ENCODE results near the gene MLH3. TPM values are rescaled to one million over a fixed set of nuclear protein-coding genes. Genes with fewer than 3 reads are reported as not detected.

The MLH3 gene
- total and polyA plus RNA-seq, 9 donors: 14.8 to 36.4 (median 26.2) TPM

GRCh38 chr14:75018694-75019093 is 32.6 kb downstream of the MLH3 start:
- no peak overlapping the region for H3K4me3 ChIP-seq
- peaks cover 3% of the 10 kb centered on the region for H3K4me1 ChIP-seq (ENCODE audit: insufficient read depth)
- DNase-seq: no peak
- no peaks in the 10 kb centered on the region for H3K27me3 ChIP-seq
- H3K27ac ChIP-seq: no peak overlapping the region
- intact Hi-C loops (cut with DNase I): loop anchor here in 1 of 4 donors (10.0 kb wide), 1 partner anchor 64 kb away; the partner anchor contains the start of gene PGF
- no peaks in the 10 kb centered on the region for H3K9me3 ChIP-seq
- no peaks in the 10 kb centered on the region for H3K36me3 ChIP-seq
- 90 to 95% (median 93%) methylated on average over 3 of the region's 3 CpGs for WGBS, 3 donors
- no peak for TF ChIP-seq POLR2A (IDR thresholded peaks at IDR 0.05)
- no peak for TF ChIP-seq EP300 (IDR thresholded peaks at IDR 0.05)
- no peak for TF ChIP-seq CTCF (IDR thresholded peaks at IDR 0.05)

- Histone ChIP-seq H3K27ac (no peak overlapping the region), H3K4me1 (ENCODE audit: insufficient read depth) (peaks cover 5% of the 10 kb centered on the region), H3K27me3 (no peaks in the 10 kb centered on the region), H3K9me3 (no peaks in the 10 kb centered on the region), H3K36me3 (no peaks in the 10 kb centered on the region), H3K4me3 (no peak overlapping the region)
- DNase-seq: no peak
- WGBS, 3 donors: 91 to 94% (median 91%) methylated on average over 3 of the region's 3 CpGs
- intact Hi-C loops (cut with DNase I): loop anchor here in 1 of 4 donors (10.0 kb wide), 1 partner anchor 62 kb away; the partner anchor contains the start of gene PGF
- no peak for TF ChIP-seq POLR2A (IDR thresholded peaks at IDR 0.05)
- TF ChIP-seq EP300 (IDR thresholded peaks at IDR 0.05): no peak
- no peak for TF ChIP-seq CTCF (IDR thresholded peaks at IDR 0.05)
These were observed 34.5 kb downstream of the MLH3 start for GRCh38 chr14:75016815-75017214.

- 73 to 77% (median 76%) methylated on average over 5 of the region's 5 CpGs for WGBS, 3 donors
These were observed 35.8 kb downstream of the MLH3 start for GRCh38 chr14:75015496-75015895.

GRCh38 chr14:75013290-75013689 is 38.0 kb downstream of the MLH3 start:
- H3K4me1 ChIP-seq (ENCODE audit: insufficient read depth): peaks cover 5% of the 10 kb centered on the region
- TF ChIP-seq POLR2A (IDR thresholded peaks at IDR 0.05): no peak
- intact Hi-C loops (cut with DNase I): loop anchor here in 1 of 4 donors (10.0 kb wide), 1 partner anchor 58 kb away; the partner anchor contains the start of gene PGF
- H3K27me3 ChIP-seq: no peaks in the 10 kb centered on the region
- no peak overlapping the region for H3K27ac ChIP-seq
- no peak overlapping the region for H3K4me3 ChIP-seq
- H3K9me3 ChIP-seq: no peaks in the 10 kb centered on the region
- H3K36me3 ChIP-seq: no peaks in the 10 kb centered on the region
- DNase-seq: peak in 2 of 5 donors; percentile 9 to 44
- 37 to 51% (median 50%) methylated on average over 6 of the region's 6 CpGs for WGBS, 3 donors

More at GRCh38 chr14:75015496-75015895, 35.8 kb downstream of the MLH3 start:
- no peak overlapping the region for H3K27ac ChIP-seq
- no peak overlapping the region for H3K4me3 ChIP-seq
- no peaks in the 10 kb centered on the region for H3K9me3 ChIP-seq
- no peaks in the 10 kb centered on the region for H3K27me3 ChIP-seq
- peaks cover 5% of the 10 kb centered on the region for H3K4me1 ChIP-seq (ENCODE audit: insufficient read depth)
- H3K36me3 ChIP-seq: no peaks in the 10 kb centered on the region
- no peak for DNase-seq
- TF ChIP-seq POLR2A (IDR thresholded peaks at IDR 0.05) (no peak), CTCF (IDR thresholded peaks at IDR 0.05) (no peak), EP300 (IDR thresholded peaks at IDR 0.05) (no peak)
- intact Hi-C loops (cut with DNase I): loop anchor here in 1 of 4 donors (10.0 kb wide), 1 partner anchor 61 kb away; the partner anchor contains the start of gene PGF

GRCh38 chr14:75011356-75011994 is 39.8 kb downstream of the MLH3 start:
- no peaks in the 10 kb centered on the region for H3K27me3 ChIP-seq
- H3K4me3 ChIP-seq: no peak overlapping the region
- no peak for TF ChIP-seq POLR2A (IDR thresholded peaks at IDR 0.05)
- no peak for TF ChIP-seq CTCF (IDR thresholded peaks at IDR 0.05)
- TF ChIP-seq EP300 (IDR thresholded peaks at IDR 0.05): no peak
- no peak overlapping the region for H3K27ac ChIP-seq
- intact Hi-C loops (cut with DNase I): loop anchor here in 1 of 4 donors (10.0 kb wide), 1 partner anchor 57 kb away; the partner anchor contains the start of gene PGF
- no peak for DNase-seq
- no peaks in the 10 kb centered on the region for H3K9me3 ChIP-seq
- no peaks in the 10 kb centered on the region for H3K36me3 ChIP-seq
- peaks cover 5% of the 10 kb centered on the region for H3K4me1 ChIP-seq (ENCODE audit: insufficient read depth)
- WGBS, 3 donors: 50 to 60% (median 55%) methylated on average over 4 of the region's 4 CpGs

Measured in ovary (tissue), 9 donors.